GM19239 (cell line): ENCODE results near the gene UCMA.
"Not testable (repeated sequence)": the region's sequence is repeated elsewhere in the genome, so short reads cannot be mapped to it uniquely, and the experiment has no call there.

Source experiments
- DNase-seq: peaks from one replicate; pipeline ENCODE4 v3.0.0; 2011; ENCODE audit warnings: low spot score; ENCODE audit not compliant: insufficient read length
- FAIRE-seq: peaks from 2 replicates; lab custom pipeline; 2011; peaks lifted over from hg19 to GRCh38; lab: Jason Lieb, UNC

Gene UCMA

GRCh38 chr10:13234172-13234571, at the start of gene UCMA:
Gene UCMA (minus strand): TSS chr10:13234374. CDS start chr10:13234258, 116 bp downstream.
- DNase-seq (no peak), FAIRE-seq (no peak)

- not testable (repeated sequence) for DNase-seq, FAIRE-seq
Measured at GRCh38 chr10:13282348-13282747, 48.2 kb upstream of the UCMA start.

GRCh38 chr10:13276749-13277365, 42.7 kb upstream of the UCMA start:
- DNase-seq (no peak), FAIRE-seq (no peak)

- FAIRE-seq, DNase-seq: not testable (repeated sequence)
Measured at GRCh38 chr10:13276146-13276545, 42.0 kb upstream of the UCMA start.

- FAIRE-seq: no peak
- no peak for DNase-seq
Measured at GRCh38 chr10:13272164-13272571, 38.0 kb upstream of the UCMA start.

- FAIRE-seq (peak; percentile 39), DNase-seq (peak; percentile 53)
Measured at GRCh38 chr10:13271552-13272163, 37.5 kb upstream of the UCMA start.

GRCh38 chr10:13270877-13271551, 36.8 kb upstream of the UCMA start:
- FAIRE-seq (no peak), DNase-seq (no peak)

- DNase-seq (no peak), FAIRE-seq (no peak)
Measured at GRCh38 chr10:13268841-13269240, 34.7 kb upstream of the UCMA start.

GRCh38 chr10:13268310-13268709, 34.1 kb upstream of the UCMA start:
- DNase-seq (no peak), FAIRE-seq (no peak)

- DNase-seq (no peak), FAIRE-seq (no peak)
Measured at GRCh38 chr10:13263591-13263990, 29.4 kb upstream of the UCMA start.

- no peak for DNase-seq
- no peak for FAIRE-seq
Measured at GRCh38 chr10:13262433-13262832, 28.3 kb upstream of the UCMA start.

GRCh38 chr10:13257621-13258140, 23.5 kb upstream of the UCMA start:
- DNase-seq (no peak), FAIRE-seq (no peak)

- DNase-seq (no peak), FAIRE-seq (no peak)
Measured at GRCh38 chr10:13256627-13257026, 22.5 kb upstream of the UCMA start.

GRCh38 chr10:13253726-13254125, 19.6 kb upstream of the UCMA start:
- DNase-seq (no peak), FAIRE-seq (no peak)

GRCh38 chr10:13247784-13248183, 13.6 kb upstream of the UCMA start:
- DNase-seq: no peak

GRCh38 chr10:13247246-13247645, 13.1 kb upstream of the UCMA start:
- DNase-seq: no peak
- no peak for FAIRE-seq

More at GRCh38 chr10:13247784-13248183, 13.6 kb upstream of the UCMA start:
- FAIRE-seq: no peak

- not testable (repeated sequence) for DNase-seq, FAIRE-seq
Measured at GRCh38 chr10:13242260-13242659, 8.1 kb upstream of the UCMA start.

GRCh38 chr10:13241613-13242012, 7.4 kb upstream of the UCMA start:
- FAIRE-seq (no peak), DNase-seq (no peak)

GRCh38 chr10:13239923-13240322, 5.7 kb upstream of the UCMA start:
- no peak for DNase-seq
- no peak for FAIRE-seq

GRCh38 chr10:13238271-13239077, 4.3 kb upstream of the UCMA start:
- no peak for FAIRE-seq
- no peak for DNase-seq
